Neural cell (in vitro differentiated cells): ENCODE results near the gene SPCS1.

Source experiments
- EP300 ChIP-seq: fragments of 450-650 bp; conservative IDR thresholded peaks from 2 replicates; pipeline ENCODE4 v1.6.1; 2014; ENCODE audit warnings: antibody characterized with exemption, mild to moderate bottlenecking, moderate library complexity; ENCODE audit not compliant: poor library complexity, severe bottlenecking
- EZH2 ChIP-seq: fragments of 200-600, 300-800 bp; shearing (Covaris generic), sonication (generic); IDR thresholded peaks from 2 replicates; pipeline ENCODE4 v1.6.1; 2014; ENCODE audit warnings: antibody characterized with exemption, low read length, borderline replicate concordance, mild to moderate bottlenecking; ENCODE audit not compliant: insufficient read depth, poor library complexity, severe bottlenecking
- MXI1 ChIP-seq: fragments of 450-650 bp; conservative IDR thresholded peaks from 2 replicates; pipeline ENCODE4 v1.6.1; 2014; ENCODE audit warnings: antibody characterized with exemption, mild to moderate bottlenecking; ENCODE audit not compliant: poor library complexity, severe bottlenecking
- POLR2AphosphoS5 ChIP-seq: IDR thresholded peaks from 2 replicates; pipeline ENCODE4 v1.6.1; 2012
- RAD21 ChIP-seq: fragments of 450-650 bp; conservative IDR thresholded peaks from 2 replicates; pipeline ENCODE4 v1.6.1; 2014; ENCODE audit warnings: antibody characterized with exemption, mild to moderate bottlenecking, moderate library complexity
- TF ChIP-seq, protein P1 (sequence below): fragments of 450-650 bp; IDR thresholded peaks from 2 replicates; pipeline ENCODE4 v1.5.1; 2014; ENCODE audit warnings: antibody characterized with exemption, mild to moderate bottlenecking, moderate library complexity; ENCODE audit not compliant: poor library complexity, severe bottlenecking

GRCh38 chr3:52742418-52743041 is 36.6 kb downstream of the SPCS1 start:
- TF ChIP-seq, protein P1, sequence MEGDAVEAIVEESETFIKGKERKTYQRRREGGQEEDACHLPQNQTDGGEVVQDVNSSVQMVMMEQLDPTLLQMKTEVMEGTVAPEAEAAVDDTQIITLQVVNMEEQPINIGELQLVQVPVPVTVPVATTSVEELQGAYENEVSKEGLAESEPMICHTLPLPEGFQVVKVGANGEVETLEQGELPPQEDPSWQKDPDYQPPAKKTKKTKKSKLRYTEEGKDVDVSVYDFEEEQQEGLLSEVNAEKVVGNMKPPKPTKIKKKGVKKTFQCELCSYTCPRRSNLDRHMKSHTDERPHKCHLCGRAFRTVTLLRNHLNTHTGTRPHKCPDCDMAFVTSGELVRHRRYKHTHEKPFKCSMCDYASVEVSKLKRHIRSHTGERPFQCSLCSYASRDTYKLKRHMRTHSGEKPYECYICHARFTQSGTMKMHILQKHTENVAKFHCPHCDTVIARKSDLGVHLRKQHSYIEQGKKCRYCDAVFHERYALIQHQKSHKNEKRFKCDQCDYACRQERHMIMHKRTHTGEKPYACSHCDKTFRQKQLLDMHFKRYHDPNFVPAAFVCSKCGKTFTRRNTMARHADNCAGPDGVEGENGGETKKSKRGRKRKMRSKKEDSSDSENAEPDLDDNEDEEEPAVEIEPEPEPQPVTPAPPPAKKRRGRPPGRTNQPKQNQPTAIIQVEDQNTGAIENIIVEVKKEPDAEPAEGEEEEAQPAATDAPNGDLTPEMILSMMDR, result peak; percentile 64
- peak; percentile 65 for TF ChIP-seq RAD21
- TF ChIP-seq POLR2AphosphoS5, result no peak
- TF ChIP-seq EP300, result no peak
- TF ChIP-seq MXI1, result no peak
- TF ChIP-seq EZH2, result no peak
